ENCODE data around the gene ATP7A. TPM values are rescaled to one million over a fixed set of nuclear protein-coding genes. Genes with fewer than 3 reads are reported as not detected.

The ATP7A gene
- total RNA-seq, 1 experiment from 2014 or later: 13.5 TPM

DNA sequence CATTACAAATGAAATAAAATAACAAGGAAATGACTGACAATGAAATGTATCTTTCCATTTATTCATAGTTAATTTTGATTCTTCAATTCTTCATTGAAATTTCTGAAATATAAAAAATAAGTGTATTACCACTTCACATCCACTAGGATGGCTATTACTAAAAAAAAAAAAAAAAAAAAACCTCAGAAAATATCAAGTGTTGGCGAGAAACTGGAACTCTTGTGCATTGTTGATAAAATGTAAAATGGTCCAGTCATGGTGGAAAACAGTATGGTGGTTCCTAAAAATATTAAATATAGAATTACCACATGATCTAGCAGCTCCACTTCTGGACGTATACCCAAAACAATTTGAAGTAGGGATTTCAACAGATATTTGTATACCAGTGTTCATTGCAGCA, 36.1 kb downstream of the ATP7A start:
- Histone ChIP-seq H3K27ac (ENCODE audit: low read length) (no peak overlapping the region), H3K4me1 (ENCODE audit: control insufficient read depth, insufficient read depth, low read length) (peaks cover 16% of the 10 kb centered on the region), H3K9me3 (ENCODE audit: control insufficient read depth, insufficient read depth, low read depth, low read length) (no peaks in the 10 kb centered on the region), H3K36me3 (ENCODE audit: control insufficient read depth, insufficient read depth, low read length) (no peaks in the 10 kb centered on the region; the same call in 1 of the 2 replicates), H3K27me3 (ENCODE audit: control insufficient read depth, insufficient read depth, low read length) (no peaks in the 10 kb centered on the region), H3K4me3 (ENCODE audit: low read depth in 2 of 2, low read length in 2 of 2) (no peak overlapping the region)
- ChIA-PET POLR2A (no interaction called here), CTCF (no interaction called here)
- TF ChIP-seq SIN3A (IDR thresholded peaks at IDR 0.05; ENCODE audit: borderline replicate concordance, insufficient read depth, low read depth, low read length): no peak
- TF ChIP-seq, protein P1, sequence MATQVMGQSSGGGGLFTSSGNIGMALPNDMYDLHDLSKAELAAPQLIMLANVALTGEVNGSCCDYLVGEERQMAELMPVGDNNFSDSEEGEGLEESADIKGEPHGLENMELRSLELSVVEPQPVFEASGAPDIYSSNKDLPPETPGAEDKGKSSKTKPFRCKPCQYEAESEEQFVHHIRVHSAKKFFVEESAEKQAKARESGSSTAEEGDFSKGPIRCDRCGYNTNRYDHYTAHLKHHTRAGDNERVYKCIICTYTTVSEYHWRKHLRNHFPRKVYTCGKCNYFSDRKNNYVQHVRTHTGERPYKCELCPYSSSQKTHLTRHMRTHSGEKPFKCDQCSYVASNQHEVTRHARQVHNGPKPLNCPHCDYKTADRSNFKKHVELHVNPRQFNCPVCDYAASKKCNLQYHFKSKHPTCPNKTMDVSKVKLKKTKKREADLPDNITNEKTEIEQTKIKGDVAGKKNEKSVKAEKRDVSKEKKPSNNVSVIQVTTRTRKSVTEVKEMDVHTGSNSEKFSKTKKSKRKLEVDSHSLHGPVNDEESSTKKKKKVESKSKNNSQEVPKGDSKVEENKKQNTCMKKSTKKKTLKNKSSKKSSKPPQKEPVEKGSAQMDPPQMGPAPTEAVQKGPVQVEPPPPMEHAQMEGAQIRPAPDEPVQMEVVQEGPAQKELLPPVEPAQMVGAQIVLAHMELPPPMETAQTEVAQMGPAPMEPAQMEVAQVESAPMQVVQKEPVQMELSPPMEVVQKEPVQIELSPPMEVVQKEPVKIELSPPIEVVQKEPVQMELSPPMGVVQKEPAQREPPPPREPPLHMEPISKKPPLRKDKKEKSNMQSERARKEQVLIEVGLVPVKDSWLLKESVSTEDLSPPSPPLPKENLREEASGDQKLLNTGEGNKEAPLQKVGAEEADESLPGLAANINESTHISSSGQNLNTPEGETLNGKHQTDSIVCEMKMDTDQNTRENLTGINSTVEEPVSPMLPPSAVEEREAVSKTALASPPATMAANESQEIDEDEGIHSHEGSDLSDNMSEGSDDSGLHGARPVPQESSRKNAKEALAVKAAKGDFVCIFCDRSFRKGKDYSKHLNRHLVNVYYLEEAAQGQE (IDR thresholded peaks at IDR 0.05; ENCODE audit: insufficient read depth in 1 of 2, low read depth in 2 of 2, low read length in 1 of 2): no peak
- DNase-seq (ENCODE audit: low read depth, low spot score) (no peak), ATAC-seq (no peak)
- no TSS peak for BruUV-seq (replicated peaks)
- intact Hi-C loops (cut with micrococcal nuclease; ENCODE audit: unreplicated experiment): no loop called here
- in situ Hi-C loops (cut with HindIII; ENCODE audit: low pct_unique_long_range_greater_than_20kb, low sequenced_read_pairs): no loop called here

DNA sequence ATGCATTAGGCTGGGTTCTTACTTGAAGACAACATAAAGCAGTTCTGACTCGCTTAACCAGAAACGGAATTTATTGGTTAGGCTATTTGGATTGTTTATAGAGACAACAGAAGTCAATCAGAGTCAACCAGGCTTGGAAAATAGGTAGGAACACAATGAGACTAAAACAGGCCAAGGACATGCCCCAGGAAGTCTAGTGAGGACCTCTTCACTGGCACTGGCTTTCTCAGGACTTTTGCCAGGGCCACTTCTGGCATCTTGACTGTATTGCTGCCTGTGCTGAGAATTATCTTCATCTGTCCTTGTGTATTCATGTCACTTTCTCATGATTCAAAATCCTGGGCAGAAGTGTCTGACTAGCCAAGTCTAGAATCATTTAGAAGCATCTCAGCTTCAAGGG, 39.3 kb downstream of the ATP7A start:
- Histone ChIP-seq H3K4me1 (ENCODE audit: control insufficient read depth, insufficient read depth, low read length) (peaks cover 22% of the 10 kb centered on the region), H3K9me3 (ENCODE audit: control insufficient read depth, insufficient read depth, low read depth, low read length) (no peaks in the 10 kb centered on the region), H3K27me3 (ENCODE audit: control insufficient read depth, insufficient read depth, low read length) (no peaks in the 10 kb centered on the region), H3K4me3 (ENCODE audit: low read depth in 2 of 2, low read length in 2 of 2) (no peak overlapping the region), H3K27ac (ENCODE audit: low read length) (peak overlapping the region; percentile 39; the same call in 1 of the 2 replicates), H3K36me3 (ENCODE audit: control insufficient read depth, insufficient read depth, low read length) (no peaks in the 10 kb centered on the region; the same call in 1 of the 2 replicates)
- no TSS peak for BruUV-seq (replicated peaks)
- ChIA-PET POLR2A (no interaction called here), CTCF (no interaction called here)
- no peak for TF ChIP-seq TCF7L2 (IDR thresholded peaks at IDR 0.05; ENCODE audit: low read depth, low read length)
- TF ChIP-seq, protein P2, sequence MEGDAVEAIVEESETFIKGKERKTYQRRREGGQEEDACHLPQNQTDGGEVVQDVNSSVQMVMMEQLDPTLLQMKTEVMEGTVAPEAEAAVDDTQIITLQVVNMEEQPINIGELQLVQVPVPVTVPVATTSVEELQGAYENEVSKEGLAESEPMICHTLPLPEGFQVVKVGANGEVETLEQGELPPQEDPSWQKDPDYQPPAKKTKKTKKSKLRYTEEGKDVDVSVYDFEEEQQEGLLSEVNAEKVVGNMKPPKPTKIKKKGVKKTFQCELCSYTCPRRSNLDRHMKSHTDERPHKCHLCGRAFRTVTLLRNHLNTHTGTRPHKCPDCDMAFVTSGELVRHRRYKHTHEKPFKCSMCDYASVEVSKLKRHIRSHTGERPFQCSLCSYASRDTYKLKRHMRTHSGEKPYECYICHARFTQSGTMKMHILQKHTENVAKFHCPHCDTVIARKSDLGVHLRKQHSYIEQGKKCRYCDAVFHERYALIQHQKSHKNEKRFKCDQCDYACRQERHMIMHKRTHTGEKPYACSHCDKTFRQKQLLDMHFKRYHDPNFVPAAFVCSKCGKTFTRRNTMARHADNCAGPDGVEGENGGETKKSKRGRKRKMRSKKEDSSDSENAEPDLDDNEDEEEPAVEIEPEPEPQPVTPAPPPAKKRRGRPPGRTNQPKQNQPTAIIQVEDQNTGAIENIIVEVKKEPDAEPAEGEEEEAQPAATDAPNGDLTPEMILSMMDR (IDR thresholded peaks at IDR 0.05): no peak
- TF ChIP-seq SIN3A (IDR thresholded peaks at IDR 0.05; ENCODE audit: borderline replicate concordance, insufficient read depth, low read depth, low read length): no peak
- TF ChIP-seq POLR2AphosphoS5 (IDR thresholded peaks at IDR 0.05; ENCODE audit: low read depth, low read length): no peak
- TF ChIP-seq, protein P1 (IDR thresholded peaks at IDR 0.05; ENCODE audit: insufficient read depth in 1 of 2, low read depth in 2 of 2, low read length in 1 of 2): no peak
- DNase-seq (ENCODE audit: low read depth, low spot score) (no peak), ATAC-seq (no peak)
- in situ Hi-C loops (cut with HindIII; ENCODE audit: low pct_unique_long_range_greater_than_20kb, low sequenced_read_pairs) (no loop called here), intact Hi-C loops (cut with micrococcal nuclease; ENCODE audit: unreplicated experiment) (no loop called here)
